Measurements from ENCODE around the gene ISLR.

ISLR gene

GRCh38 chr15:74193905-74194304 is 20.4 kb downstream of the ISLR start:
- DNase-seq (ENCODE audit: low read depth in 2 of 2) = no peak

GRCh38 chr15:74194572-74195559 is 21.4 kb downstream of the ISLR start:
- DNase-seq (ENCODE audit: low read depth in 2 of 2) = no peak

- DNase-seq (ENCODE audit: low read depth in 2 of 2) = no peak
These were observed 22.7 kb downstream of the ISLR start for GRCh38 chr15:74196175-74196574.

GRCh38 chr15:74197176-74197965 is 23.9 kb downstream of the ISLR start:
- no peak for DNase-seq (ENCODE audit: low read depth in 2 of 2)

GRCh38 chr15:74199297-74199652 is 25.8 kb downstream of the ISLR start:
- no peak for DNase-seq (ENCODE audit: low read depth in 2 of 2)

GRCh38 chr15:74200412-74200815 is 26.9 kb downstream of the ISLR start:
- DNase-seq (ENCODE audit: low read depth in 2 of 2) = no peak

- no peak for DNase-seq (ENCODE audit: low read depth in 2 of 2)
These were observed 27.4 kb downstream of the ISLR start for GRCh38 chr15:74200871-74201419.

- DNase-seq (ENCODE audit: low read depth in 2 of 2) = no peak
These were observed 28.4 kb downstream of the ISLR start for GRCh38 chr15:74201710-74202420.

GRCh38 chr15:74202452-74203401 is 29.2 kb downstream of the ISLR start, which contains the start of gene STRA6:
Gene STRA6 (minus strand): TSS chr15:74202787. CDS start chr15:74202267, 520 bp downstream.
- no peak for DNase-seq (ENCODE audit: low read depth in 2 of 2)

- no peak for DNase-seq (ENCODE audit: low read depth in 2 of 2)
These were observed 30.5 kb downstream of the ISLR start for GRCh38 chr15:74203914-74204431.

- DNase-seq (ENCODE audit: low read depth in 2 of 2) = no peak
These were observed 32.1 kb downstream of the ISLR start for GRCh38 chr15:74205582-74205947.

- DNase-seq (ENCODE audit: low read depth in 2 of 2) = no peak
These were observed 33.3 kb downstream of the ISLR start for GRCh38 chr15:74206801-74207281.

GRCh38 chr15:74207652-74208440 is 34.3 kb downstream of the ISLR start:
- no peak for DNase-seq (ENCODE audit: low read depth in 2 of 2)

GRCh38 chr15:74208496-74208895 is 35.0 kb downstream of the ISLR start:
- DNase-seq (ENCODE audit: low read depth in 2 of 2) = no peak

GRCh38 chr15:74208901-74209559 is 35.5 kb downstream of the ISLR start:
- DNase-seq (ENCODE audit: low read depth in 2 of 2) = no peak

- DNase-seq (ENCODE audit: low read depth in 2 of 2) = no peak
These were observed 36.0 kb downstream of the ISLR start for GRCh38 chr15:74209560-74209958.

- DNase-seq (ENCODE audit: low read depth in 2 of 2) = no peak
These were observed 36.6 kb downstream of the ISLR start for GRCh38 chr15:74209997-74210671.

- DNase-seq (ENCODE audit: low read depth in 2 of 2) = no peak
These were observed 37.2 kb downstream of the ISLR start for GRCh38 chr15:74210729-74211128.

Measured in stimulated activated CD8-positive, alpha-beta memory T cell treated with anti-CD3 and anti-CD28 coated beads, Interleukin-7, amount 100 ng/mL, for 1 hour (primary cell).